IPS-20b (cell line): ENCODE data around the gene FGF5.

ENCODE experiments used
- H3K27ac ChIP-seq: one replicate; pipeline ENCODE4 v1.5.1; 2013; ENCODE audit warnings: low read length
- H3K27me3 ChIP-seq: 2 replicates; pipeline ENCODE4 v1.6.1; 2013; ENCODE audit warnings: mild to moderate bottlenecking, low read length, inconsistent platforms; ENCODE audit not compliant: insufficient read depth
- H3K36me3 ChIP-seq: 2 replicates; pipeline ENCODE4 v1.6.1; 2013; ENCODE audit warnings: low read depth, mild to moderate bottlenecking, inconsistent platforms, low read length, moderate library complexity; ENCODE audit not compliant: insufficient read depth
- H3K4me1 ChIP-seq: 2 replicates; pipeline ENCODE4 v1.6.1; 2013; ENCODE audit warnings: mild to moderate bottlenecking, control low read depth, inconsistent platforms, low read length, moderate library complexity; ENCODE audit not compliant: insufficient read depth
- H3K4me3 ChIP-seq: 2 replicates; pipeline ENCODE4 v1.5.1; 2013; ENCODE audit warnings: mild to moderate bottlenecking, low read length, inconsistent platforms
- H3K9ac ChIP-seq: 2 replicates; pipeline ENCODE4 v1.6.1; 2013; ENCODE audit warnings: low read depth, mild to moderate bottlenecking, inconsistent platforms, low read length, moderate library complexity
- H3K9me3 ChIP-seq: 2 replicates; pipeline ENCODE4 v1.6.1; 2013; ENCODE audit warnings: mild to moderate bottlenecking, low read depth, low read length, inconsistent platforms; ENCODE audit not compliant: insufficient read depth

The FGF5 gene

GRCh38 chr4:80266253-80266901 is at the start of gene FGF5:
FGF5 (plus strand) TSS chr4:80266664; CDS start chr4:80266825, 161 bp downstream.
- Histone ChIP-seq H3K9ac (no peak within 1 kb of the TSS), H3K4me1 (peaks cover 12% of the 10 kb centered on the region; the same call in 1 of the 2 replicates), H3K36me3 (no peaks in the 10 kb centered on the region), H3K4me3 (peak within 1 kb of the TSS; percentile 61), H3K27me3 (peaks cover 100% of the 10 kb centered on the region), H3K27ac (no peak within 1 kb of the TSS), H3K9me3 (peaks cover 6% of the 10 kb centered on the region; the same call in 1 of the 2 replicates)

- Histone ChIP-seq H3K4me3 (no peak overlapping the region), H3K9me3 (no peaks in the 10 kb centered on the region), H3K9ac (no peak overlapping the region), H3K36me3 (no peaks in the 10 kb centered on the region), H3K4me1 (no peaks in the 10 kb centered on the region), H3K27ac (no peak overlapping the region), H3K27me3 (peaks cover 49% of the 10 kb centered on the region)
These were observed 47.0 kb upstream of the FGF5 start for GRCh38 chr4:80219301-80220025.

- Histone ChIP-seq H3K27me3 (peaks cover 41% of the 10 kb centered on the region), H3K4me1 (no peaks in the 10 kb centered on the region), H3K9me3 (no peaks in the 10 kb centered on the region), H3K36me3 (no peaks in the 10 kb centered on the region), H3K27ac (no peak overlapping the region), H3K9ac (no peak overlapping the region), H3K4me3 (no peak overlapping the region)
These were observed 45.8 kb upstream of the FGF5 start for GRCh38 chr4:80220711-80221110.

GRCh38 chr4:80221161-80221560 is 45.3 kb upstream of the FGF5 start:
- no peaks in the 10 kb centered on the region for H3K9me3 ChIP-seq
- no peak overlapping the region for H3K9ac ChIP-seq
- H3K36me3 ChIP-seq, result no peaks in the 10 kb centered on the region
- no peaks in the 10 kb centered on the region for H3K4me1 ChIP-seq
- H3K27me3 ChIP-seq, result peaks cover 38% of the 10 kb centered on the region
- H3K27ac ChIP-seq, result no peak overlapping the region
- H3K4me3 ChIP-seq, result no peak overlapping the region

GRCh38 chr4:80225595-80225994 is 40.9 kb upstream of the FGF5 start:
- Histone ChIP-seq H3K4me1 (no peaks in the 10 kb centered on the region), H3K9me3 (no peaks in the 10 kb centered on the region), H3K36me3 (no peaks in the 10 kb centered on the region), H3K9ac (no peak overlapping the region), H3K4me3 (no peak overlapping the region), H3K27me3 (peaks cover 11% of the 10 kb centered on the region; the same call in 1 of the 2 replicates), H3K27ac (no peak overlapping the region)

GRCh38 chr4:80226094-80226493 is 40.4 kb upstream of the FGF5 start:
- no peak overlapping the region for H3K9ac ChIP-seq
- H3K9me3 ChIP-seq, result no peaks in the 10 kb centered on the region
- H3K4me3 ChIP-seq, result no peak overlapping the region
- H3K36me3 ChIP-seq, result no peaks in the 10 kb centered on the region
- H3K27me3 ChIP-seq, result peaks cover 11% of the 10 kb centered on the region; the same call in 1 of the 2 replicates
- no peaks in the 10 kb centered on the region for H3K4me1 ChIP-seq
- no peak overlapping the region for H3K27ac ChIP-seq

GRCh38 chr4:80228460-80228859 is 38.0 kb upstream of the FGF5 start:
- no peak overlapping the region for H3K9ac ChIP-seq
- H3K4me3 ChIP-seq, result no peak overlapping the region
- peaks cover 6% of the 10 kb centered on the region; the same call in 1 of the 2 replicates for H3K27me3 ChIP-seq
- no peaks in the 10 kb centered on the region for H3K36me3 ChIP-seq
- no peaks in the 10 kb centered on the region for H3K9me3 ChIP-seq
- no peaks in the 10 kb centered on the region for H3K4me1 ChIP-seq
- no peak overlapping the region for H3K27ac ChIP-seq

GRCh38 chr4:80229128-80229527 is 37.3 kb upstream of the FGF5 start:
- Histone ChIP-seq H3K27ac (no peak overlapping the region), H3K27me3 (peaks cover 6% of the 10 kb centered on the region; the same call in 1 of the 2 replicates), H3K9me3 (no peaks in the 10 kb centered on the region), H3K4me3 (no peak overlapping the region), H3K36me3 (no peaks in the 10 kb centered on the region), H3K4me1 (no peaks in the 10 kb centered on the region), H3K9ac (no peak overlapping the region)

- H3K36me3 ChIP-seq, result no peaks in the 10 kb centered on the region
- peaks cover 6% of the 10 kb centered on the region; the same call in 1 of the 2 replicates for H3K27me3 ChIP-seq
- H3K4me3 ChIP-seq, result no peak overlapping the region
- no peak overlapping the region for H3K9ac ChIP-seq
- no peaks in the 10 kb centered on the region for H3K4me1 ChIP-seq
- no peak overlapping the region for H3K27ac ChIP-seq
- no peaks in the 10 kb centered on the region for H3K9me3 ChIP-seq
These were observed 36.9 kb upstream of the FGF5 start for GRCh38 chr4:80229590-80229989.

GRCh38 chr4:80231180-80231579 is 35.3 kb upstream of the FGF5 start:
- Histone ChIP-seq H3K9me3 (no peaks in the 10 kb centered on the region), H3K4me3 (no peak overlapping the region), H3K27me3 (peaks cover 6% of the 10 kb centered on the region; the same call in 1 of the 2 replicates), H3K9ac (no peak overlapping the region), H3K4me1 (no peaks in the 10 kb centered on the region), H3K36me3 (no peaks in the 10 kb centered on the region), H3K27ac (no peak overlapping the region)

- Histone ChIP-seq H3K4me1 (no peaks in the 10 kb centered on the region), H3K36me3 (no peaks in the 10 kb centered on the region), H3K9me3 (no peaks in the 10 kb centered on the region), H3K27ac (no peak overlapping the region), H3K9ac (no peak overlapping the region), H3K27me3 (no peaks in the 10 kb centered on the region; the same call in 1 of the 2 replicates), H3K4me3 (no peak overlapping the region)
These were observed 33.6 kb upstream of the FGF5 start for GRCh38 chr4:80232707-80233370.
